Activated CD8-positive, alpha-beta T cell treated with anti-CD3 and anti-CD28 coated beads, Interleukin-2, amount 10 ng/mL, durations not matched to agents 7 days and 5 days (primary cell): ENCODE results near the gene ARIH1. TPM values are rescaled to one million over a fixed set of nuclear protein-coding genes. Genes with fewer than 3 reads are reported as not detected.
A peak's percentile ranks its signal among the peaks of the same experiment; 100 is the strongest.

ENCODE experiments used
- ATAC-seq: fragments of 150-1000 bp; cut with Tn5 transposase; one replicate; pipeline ENCODE4 v1.10.0; 2021; ENCODE audit warnings: moderate library complexity
- CTCF ChIA-PET: fragments of 350-600 bp; sonication (Branson Sonifier 250); formaldehyde crosslinking; loops from one replicate; lab custom pipeline; 2021; ENCODE audit warnings: antibody characterized with exemption; lab: Charles Lee
- POLR2A ChIA-PET: fragments of 350-600 bp; sonication (Branson Sonifier 250); formaldehyde crosslinking; loops from one replicate; lab custom pipeline; 2021; ENCODE audit warnings: antibody characterized with exemption; lab: Charles Lee
- DNase-seq: peaks from one replicate; pipeline ENCODE4 v3.0.0-alpha.2; 2020
- H3K27ac Mint-ChIP-seq: one replicate; pipeline ENCODE4 v1.8.0; 2021; ENCODE audit warnings: mild to moderate bottlenecking, mixed read lengths
- H3K27me3 Mint-ChIP-seq: one replicate; pipeline ENCODE4 v1.8.0; 2021; ENCODE audit warnings: low read depth, mixed read lengths
- H3K36me3 Mint-ChIP-seq: one replicate; pipeline ENCODE4 v1.8.0; 2021; ENCODE audit warnings: low read depth, mixed read lengths
- H3K4me1 Mint-ChIP-seq: one replicate; pipeline ENCODE4 v1.8.0; 2021; ENCODE audit warnings: low read depth, mixed read lengths
- H3K4me3 Mint-ChIP-seq: one replicate; pipeline ENCODE4 v1.8.0; 2021; ENCODE audit warnings: mild to moderate bottlenecking, mixed read lengths
- H3K9me3 Mint-ChIP-seq: one replicate; pipeline ENCODE4 v1.8.0; 2022; ENCODE audit warnings: mixed read lengths; ENCODE audit not compliant: insufficient read depth
- total RNA-seq, 2 experiments: library from RNA; stranded (reverse); gene quantifications; one replicate each; pipeline ENCODE4 v1.2.3, GENCODE V29; 2021

The ARIH1 gene
- total RNA-seq, 2 experiments from 2014 or later, result 110 to 119 TPM

DNA sequence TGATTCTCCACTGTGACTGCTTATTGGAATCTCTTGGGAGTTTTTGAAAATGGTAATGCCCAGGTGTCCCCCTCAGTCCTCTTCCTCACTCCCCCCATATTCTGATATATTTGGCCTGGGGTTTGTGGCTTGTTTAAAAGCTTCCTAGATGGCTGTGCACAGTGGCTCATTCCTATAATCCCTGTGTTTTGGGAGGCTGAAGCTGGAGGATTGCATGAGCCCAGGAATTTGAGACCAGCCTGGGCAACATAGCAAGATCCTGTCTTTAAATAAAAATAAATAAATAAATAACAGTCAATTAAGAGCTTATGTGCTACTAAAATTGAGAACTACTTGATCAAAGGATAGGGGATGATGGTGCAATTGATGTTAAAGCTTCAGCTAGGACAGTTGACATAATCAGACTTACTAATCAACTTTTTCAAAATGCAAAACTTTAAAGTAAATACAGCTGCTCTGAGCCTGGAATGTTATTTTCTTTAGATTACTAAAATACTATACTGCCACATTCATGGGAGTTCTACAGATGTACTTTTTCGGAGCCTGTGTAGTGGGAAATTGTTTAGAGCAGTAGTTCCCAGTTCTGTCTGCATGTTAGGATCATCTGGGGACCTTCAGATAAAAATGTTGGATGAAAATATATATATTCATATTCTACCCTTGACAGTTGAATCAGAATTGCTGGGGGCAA, 33.4 kb downstream of the ARIH1 start:
- POLR2A ChIA-PET, result no interaction called here
- no peak overlapping the region for H3K27ac Mint-ChIP-seq
- no peak overlapping the region for H3K4me3 Mint-ChIP-seq
- ATAC-seq, result no peak
- no peaks in the 10 kb centered on the region for H3K9me3 Mint-ChIP-seq
- H3K4me1 Mint-ChIP-seq, result peaks cover 39% of the 10 kb centered on the region
- no peak for DNase-seq
- CTCF ChIA-PET, result interaction anchor here (0.6 to 2.3 kb wide), 2 partner anchors 9 to 43 kb away, joined by 3 to 4 read pairs; no protein-coding TSS in a partner anchor
- peaks cover 15% of the 10 kb centered on the region for H3K36me3 Mint-ChIP-seq
- no peaks in the 10 kb centered on the region for H3K27me3 Mint-ChIP-seq

DNA sequence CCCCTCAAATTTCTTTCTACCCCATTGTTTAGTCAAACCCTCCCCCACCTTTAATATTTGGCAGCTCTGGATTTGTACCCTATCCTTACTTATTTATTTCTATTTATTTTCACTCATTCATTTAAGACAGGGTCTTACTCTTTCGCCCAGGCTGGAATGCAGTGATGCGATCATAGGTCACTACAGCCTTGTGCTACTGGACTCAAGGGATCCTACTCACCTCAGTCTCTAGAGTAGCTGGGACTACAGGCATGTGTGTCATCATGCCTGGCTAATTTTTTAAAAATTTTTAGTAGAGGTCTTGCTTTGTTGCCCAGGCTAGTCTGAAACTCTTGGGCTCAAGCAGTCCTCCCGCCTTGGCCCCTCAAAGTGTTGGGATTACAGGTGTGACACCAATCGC, 35.4 kb downstream of the ARIH1 start:
- H3K27me3 Mint-ChIP-seq, result no peaks in the 10 kb centered on the region
- H3K9me3 Mint-ChIP-seq, result no peaks in the 10 kb centered on the region
- ATAC-seq, result no peak
- ChIA-PET CTCF (no interaction called here), POLR2A (interaction anchor here (1.0 kb wide), 1 partner anchor 36 kb away, joined by 4 read pairs; no protein-coding TSS in a partner anchor)
- H3K4me3 Mint-ChIP-seq, result no peak overlapping the region
- no peak overlapping the region for H3K27ac Mint-ChIP-seq
- DNase-seq, result no peak
- H3K36me3 Mint-ChIP-seq, result peaks cover 12% of the 10 kb centered on the region
- peaks cover 23% of the 10 kb centered on the region for H3K4me1 Mint-ChIP-seq

DNA sequence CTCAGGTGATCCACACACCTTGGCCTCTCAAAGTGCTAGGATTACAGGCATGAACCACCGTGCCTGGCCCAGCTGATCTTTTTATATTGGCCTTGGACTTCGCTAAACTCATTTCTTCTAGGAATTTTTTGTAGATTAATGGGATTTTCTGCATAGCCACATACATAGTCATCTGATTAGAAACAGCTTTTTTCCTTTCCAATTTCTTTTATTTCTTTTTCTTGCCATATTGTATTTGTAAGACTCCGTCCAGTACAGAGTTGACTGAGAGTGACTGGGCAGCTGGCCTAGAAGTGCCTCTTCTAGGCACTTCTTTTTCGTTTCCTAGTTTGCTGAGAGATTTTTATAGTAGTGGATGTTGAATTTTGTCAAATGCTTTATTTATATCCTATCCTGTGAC, 37.4 kb downstream of the ARIH1 start:
- H3K4me1 Mint-ChIP-seq, result peaks cover 19% of the 10 kb centered on the region
- CTCF ChIA-PET, result no interaction called here
- H3K27ac Mint-ChIP-seq, result no peak overlapping the region

DNA sequence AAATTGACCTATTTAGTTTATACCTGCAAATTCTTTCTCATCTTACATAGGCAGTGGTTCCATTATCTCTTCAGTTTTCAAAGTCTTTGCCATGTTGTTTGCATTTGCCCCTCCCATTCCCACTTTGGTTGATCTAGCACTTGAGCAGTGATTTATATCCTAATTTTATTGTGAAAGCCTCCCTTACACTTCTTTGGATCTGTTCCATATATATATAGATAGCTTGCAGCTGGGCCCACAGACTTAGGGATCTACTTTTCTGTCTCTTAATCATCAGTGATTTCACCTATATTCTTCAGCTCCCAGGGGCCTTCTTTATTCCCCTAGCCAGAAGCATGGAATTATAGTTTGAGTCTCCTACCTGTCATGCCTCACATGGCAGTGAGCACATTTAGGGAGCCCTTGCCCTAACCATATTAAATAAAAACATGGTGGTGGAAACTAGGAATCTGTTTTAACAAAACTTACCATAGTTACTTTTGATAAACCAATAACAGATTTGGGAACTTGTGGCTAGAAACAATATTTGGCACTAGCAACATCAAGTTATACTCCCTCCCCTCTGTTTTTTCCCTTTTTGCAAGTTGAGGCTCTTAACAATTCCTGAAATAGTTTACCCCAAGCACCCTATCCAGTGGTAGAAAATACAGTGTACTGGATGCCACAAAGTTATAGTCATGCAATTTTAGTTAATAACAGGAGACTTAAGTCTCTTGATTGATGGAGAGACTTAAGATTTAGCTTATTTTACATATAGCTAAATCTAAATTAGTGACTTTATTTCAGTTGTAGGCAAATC, 41.7 kb downstream of the ARIH1 start:
- peaks cover 16% of the 10 kb centered on the region for H3K36me3 Mint-ChIP-seq
- H3K9me3 Mint-ChIP-seq, result no peaks in the 10 kb centered on the region
- ChIA-PET POLR2A (no interaction called here), CTCF (interaction anchor here (0.9 to 1.7 kb wide), 2 partner anchors 9 to 42 kb away, joined by 4 to 6 read pairs; no protein-coding TSS in a partner anchor)
- H3K27ac Mint-ChIP-seq, result no peak overlapping the region
- no peak overlapping the region for H3K4me3 Mint-ChIP-seq
- no peak for DNase-seq
- H3K4me1 Mint-ChIP-seq, result peaks cover 25% of the 10 kb centered on the region
- no peaks in the 10 kb centered on the region for H3K27me3 Mint-ChIP-seq
- no peak for ATAC-seq

More for the DNA sequence above, 37.4 kb downstream of the ARIH1 start:
- Mint-ChIP-seq H3K36me3 (peaks cover 12% of the 10 kb centered on the region), H3K9me3 (no peaks in the 10 kb centered on the region), H3K4me3 (no peak overlapping the region), H3K27me3 (no peaks in the 10 kb centered on the region)
- DNase-seq, result no peak
- ATAC-seq, result no peak
- POLR2A ChIA-PET, result no interaction called here

DNA sequence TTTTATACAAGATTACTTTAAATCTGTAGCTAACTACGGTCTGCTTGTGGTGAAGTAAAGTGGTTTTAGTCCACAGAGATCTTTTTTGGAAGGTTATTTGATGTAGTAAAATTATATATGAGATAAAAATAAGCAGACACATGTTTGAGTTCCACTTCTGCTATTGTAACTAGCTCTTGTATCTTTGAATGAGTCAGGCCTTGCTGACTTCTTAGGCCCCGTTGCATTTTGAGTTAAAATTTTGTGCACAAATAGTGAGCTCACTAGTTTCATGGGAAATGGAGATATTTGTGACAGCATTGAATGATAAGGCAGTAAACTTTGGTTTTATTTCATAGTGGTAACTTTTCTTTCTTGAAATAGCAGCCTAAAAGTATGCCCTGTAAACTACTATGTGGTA, 42.6 kb downstream of the ARIH1 start:
- no peaks in the 10 kb centered on the region for H3K9me3 Mint-ChIP-seq
- H3K27ac Mint-ChIP-seq, result no peak overlapping the region
- DNase-seq (no peak), ATAC-seq (no peak)
- H3K36me3 Mint-ChIP-seq, result peaks cover 16% of the 10 kb centered on the region
- H3K27me3 Mint-ChIP-seq, result no peaks in the 10 kb centered on the region
- ChIA-PET CTCF (interaction anchor here (0.9 to 1.7 kb wide), 2 partner anchors 10 to 43 kb away, joined by 4 to 6 read pairs; no protein-coding TSS in a partner anchor), POLR2A (no interaction called here)
- H3K4me3 Mint-ChIP-seq, result no peak overlapping the region
- H3K4me1 Mint-ChIP-seq, result peaks cover 23% of the 10 kb centered on the region

DNA sequence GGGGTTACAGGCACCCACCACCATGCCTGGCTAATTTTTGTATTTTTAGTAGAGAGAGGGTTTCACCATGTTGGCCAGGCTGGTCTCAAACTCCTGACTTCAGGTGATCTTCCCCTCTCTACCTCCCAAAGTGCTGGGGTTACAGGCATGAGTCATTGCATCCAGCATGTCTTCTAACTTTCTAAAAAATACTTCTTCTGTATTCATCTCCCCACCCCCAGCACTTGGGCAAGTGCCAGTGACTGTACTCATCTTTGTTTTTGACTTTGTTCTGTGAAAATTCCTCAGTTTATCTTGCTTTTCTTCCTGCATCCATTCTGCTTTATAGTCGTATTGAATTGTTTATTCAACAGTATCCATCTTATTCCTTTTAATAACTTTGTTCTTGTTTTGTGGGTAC, 47.6 kb downstream of the ARIH1 start:
- no peak for ATAC-seq
- H3K4me3 Mint-ChIP-seq, result no peak overlapping the region
- DNase-seq, result no peak
- H3K4me1 Mint-ChIP-seq, result peaks cover 10% of the 10 kb centered on the region
- H3K27ac Mint-ChIP-seq, result no peak overlapping the region
- H3K36me3 Mint-ChIP-seq, result peaks cover 23% of the 10 kb centered on the region
- H3K27me3 Mint-ChIP-seq, result no peaks in the 10 kb centered on the region
- ChIA-PET POLR2A (no interaction called here), CTCF (no interaction called here)
- no peaks in the 10 kb centered on the region for H3K9me3 Mint-ChIP-seq

DNA sequence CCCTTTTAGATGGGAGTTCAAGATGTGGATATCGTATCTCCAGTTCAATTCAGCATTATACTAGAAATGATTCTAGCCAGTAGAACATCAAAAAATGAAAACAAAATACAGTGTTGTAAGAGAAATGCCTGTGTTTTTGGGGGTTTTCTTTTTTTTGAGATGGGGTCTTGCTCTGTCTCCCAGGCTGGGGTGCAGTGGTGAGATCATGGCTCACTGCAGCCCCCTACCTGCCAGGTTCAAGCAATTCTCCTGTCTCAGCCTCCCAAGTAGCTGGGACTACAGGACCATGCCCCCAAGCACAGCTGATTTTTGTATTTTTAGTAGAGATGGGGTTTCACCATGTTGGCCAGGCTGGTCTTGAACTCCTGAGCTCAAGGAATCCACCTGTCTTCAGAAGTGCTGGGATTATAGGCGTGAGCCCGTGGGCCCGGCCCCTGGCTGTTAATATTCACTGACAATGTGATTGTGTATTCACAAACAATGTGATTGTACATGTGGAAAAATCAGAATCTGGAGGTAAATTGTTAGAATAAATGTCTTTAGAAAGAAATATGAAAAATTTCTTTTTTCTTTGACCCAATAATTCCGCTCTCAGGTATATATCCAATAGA, 59.0 kb downstream of the ARIH1 start:
- no peak for ATAC-seq
- Mint-ChIP-seq H3K27ac (no peak overlapping the region), H3K4me1 (peaks cover 28% of the 10 kb centered on the region), H3K9me3 (no peaks in the 10 kb centered on the region), H3K4me3 (no peak overlapping the region), H3K36me3 (peaks cover 8% of the 10 kb centered on the region), H3K27me3 (no peaks in the 10 kb centered on the region)
- CTCF ChIA-PET, result interaction anchor here (0.6 to 1.8 kb wide), 12 partner anchors 11 to 220 kb away, joined by 3 to 7 read pairs (median 4); no protein-coding TSS in a partner anchor
- DNase-seq, result peak; percentile 36
- POLR2A ChIA-PET, result no interaction called here

DNA sequence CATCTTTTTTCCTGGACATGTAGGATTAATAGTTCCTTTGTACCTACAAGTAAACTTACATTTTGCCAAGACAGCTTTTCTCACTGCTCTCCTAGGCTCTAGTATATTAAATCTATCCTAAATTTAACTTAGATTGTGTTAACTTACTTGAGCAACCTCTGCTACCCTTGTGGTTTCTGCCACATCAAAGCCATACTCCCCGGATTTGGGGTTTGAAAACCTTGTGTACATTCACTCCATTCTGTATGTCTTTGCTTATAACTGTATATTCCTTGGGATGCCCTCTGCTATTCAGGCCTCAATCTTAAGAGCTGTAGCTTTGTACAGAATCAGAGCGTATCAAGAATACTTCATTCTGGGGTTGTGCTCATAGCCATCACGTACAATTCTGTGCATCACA, 60.4 kb downstream of the ARIH1 start:
- POLR2A ChIA-PET, result no interaction called here
- ATAC-seq, result peak; percentile 83
- peak overlapping the region; percentile 17 for H3K4me3 Mint-ChIP-seq

DNA sequence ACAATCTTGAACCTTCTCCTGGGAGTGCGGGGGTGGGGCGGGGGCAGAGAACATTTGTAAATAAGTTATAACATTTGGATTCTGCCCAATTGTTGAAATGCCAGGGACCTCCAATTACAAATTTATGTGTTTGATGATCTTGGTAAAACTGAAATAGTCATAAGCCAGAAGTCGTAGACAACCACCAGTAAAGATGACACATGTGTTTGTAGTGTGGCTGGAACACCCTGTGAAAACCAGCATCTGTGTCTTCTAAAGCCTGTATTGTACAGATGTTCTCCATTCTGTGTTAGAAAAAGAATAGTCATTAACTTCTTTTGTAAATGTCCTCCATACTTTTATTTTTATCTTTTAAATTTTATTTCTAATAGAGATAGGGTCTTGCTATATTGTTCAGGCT, 61.8 kb downstream of the ARIH1 start:
- CTCF ChIA-PET, result no interaction called here

More for the DNA sequence above, 60.4 kb downstream of the ARIH1 start:
- Mint-ChIP-seq H3K4me1 (peaks cover 28% of the 10 kb centered on the region), H3K9me3 (peaks cover 4% of the 10 kb centered on the region), H3K27ac (no peak overlapping the region), H3K36me3 (peaks cover 18% of the 10 kb centered on the region), H3K27me3 (no peaks in the 10 kb centered on the region)
- CTCF ChIA-PET, result interaction anchor here (0.7 to 1.8 kb wide), 4 partner anchors 35 to 772 kb away, joined by 3 to 7 read pairs (median 4); no protein-coding TSS in a partner anchor
- DNase-seq, result peak; percentile 79

DNA sequence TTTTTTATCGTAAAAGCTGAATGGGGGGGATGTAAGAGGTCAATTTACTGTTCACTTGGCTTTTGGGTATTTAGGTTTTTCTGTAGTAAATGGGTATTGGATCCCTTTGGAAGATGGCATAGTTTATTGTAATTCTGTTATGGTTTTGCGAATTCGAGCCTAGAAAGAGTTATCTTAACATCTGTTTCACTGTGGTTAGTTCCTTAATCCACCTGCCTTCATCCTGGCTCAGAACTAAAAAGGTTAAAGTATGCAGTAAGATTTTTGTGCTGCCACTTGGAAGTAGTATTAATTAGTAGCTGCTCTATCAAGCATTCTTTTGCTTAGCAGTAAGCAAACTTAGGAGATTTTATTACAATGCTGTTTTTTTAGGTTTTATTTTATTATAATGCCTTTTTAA, 62.4 kb downstream of the ARIH1 start:
- ChIA-PET CTCF (no interaction called here), POLR2A (no interaction called here)
- no peak for ATAC-seq
- no peak for DNase-seq
- peaks cover 27% of the 10 kb centered on the region for H3K36me3 Mint-ChIP-seq
- H3K4me1 Mint-ChIP-seq, result peaks cover 25% of the 10 kb centered on the region
- H3K4me3 Mint-ChIP-seq, result no peak overlapping the region
- H3K27me3 Mint-ChIP-seq, result no peaks in the 10 kb centered on the region
- H3K27ac Mint-ChIP-seq, result no peak overlapping the region
- peaks cover 16% of the 10 kb centered on the region for H3K9me3 Mint-ChIP-seq

More for the DNA sequence above, 61.8 kb downstream of the ARIH1 start:
- no peak for DNase-seq
- H3K4me3 Mint-ChIP-seq, result no peak overlapping the region
- peaks cover 28% of the 10 kb centered on the region for H3K4me1 Mint-ChIP-seq
- no peaks in the 10 kb centered on the region for H3K27me3 Mint-ChIP-seq
- peaks cover 11% of the 10 kb centered on the region for H3K9me3 Mint-ChIP-seq
- H3K27ac Mint-ChIP-seq, result no peak overlapping the region
- peaks cover 25% of the 10 kb centered on the region for H3K36me3 Mint-ChIP-seq
- POLR2A ChIA-PET, result no interaction called here
- ATAC-seq, result no peak

DNA sequence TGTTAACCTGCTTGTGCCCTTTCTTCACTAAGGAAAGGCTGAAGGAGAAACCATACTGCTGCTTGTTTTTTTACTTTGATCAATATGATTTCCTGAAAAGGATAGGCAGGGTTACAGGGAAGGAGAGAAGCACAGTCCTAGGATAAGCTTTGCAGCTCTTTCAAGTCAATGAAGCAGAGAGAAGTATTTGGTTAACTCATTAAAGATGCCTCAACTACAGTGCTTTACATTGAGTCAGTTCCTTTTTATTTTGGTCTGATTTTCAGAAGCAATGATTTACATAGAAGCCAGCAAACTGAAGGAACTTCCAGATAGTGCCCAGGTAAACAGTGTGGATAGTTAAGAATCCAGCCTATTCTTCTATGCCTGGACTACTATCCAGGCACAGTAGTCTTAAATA, 64.8 kb downstream of the ARIH1 start:
- H3K4me3 Mint-ChIP-seq, result no peak overlapping the region
- no peak for ATAC-seq
- peaks cover 27% of the 10 kb centered on the region for H3K36me3 Mint-ChIP-seq
- POLR2A ChIA-PET, result no interaction called here
- CTCF ChIA-PET, result no interaction called here
- H3K9me3 Mint-ChIP-seq, result peaks cover 16% of the 10 kb centered on the region
- no peaks in the 10 kb centered on the region for H3K27me3 Mint-ChIP-seq
- H3K27ac Mint-ChIP-seq, result no peak overlapping the region
- peaks cover 20% of the 10 kb centered on the region for H3K4me1 Mint-ChIP-seq
- DNase-seq, result no peak
